Astrocyte (in vitro differentiated cells and primary cell): ENCODE measurements around the gene AQP5. TPM values are rescaled to one million over a fixed set of nuclear protein-coding genes. Genes with fewer than 3 reads are reported as not detected.

Experiments
- DNase-seq: peaks from one replicate; pipeline ENCODE4 v3.0.0-alpha.2; 2010; ENCODE audit warnings: low read depth
- FAIRE-seq: peaks from 2 replicates; lab custom pipeline; 2011; peaks lifted over from hg19 to GRCh38; lab: Jason Lieb, UNC
- H2AFZ ChIP-seq: 2 replicates; pipeline ENCODE4 v1.6.0; 2012; ENCODE audit warnings: low read depth, low read length, inconsistent platforms
- H3K27ac ChIP-seq: 2 replicates; pipeline ENCODE4 v1.5.1; 2011; ENCODE audit warnings: low read depth, low read length, inconsistent platforms
- H3K27me3 ChIP-seq: 2 replicates; pipeline ENCODE4 v1.6.0; 2011; ENCODE audit warnings: low read length, inconsistent platforms; ENCODE audit not compliant: insufficient read depth
- H3K36me3 ChIP-seq: 2 replicates; pipeline ENCODE4 v1.5.1; 2011; ENCODE audit warnings: low read length, inconsistent platforms; ENCODE audit not compliant: insufficient read depth
- H3K4me1 ChIP-seq: 2 replicates; pipeline ENCODE4 v1.5.1; 2011; ENCODE audit warnings: low read length, inconsistent platforms; ENCODE audit not compliant: insufficient read depth
- H3K4me2 ChIP-seq: 2 replicates; pipeline ENCODE4 v1.6.0; 2012; ENCODE audit warnings: low read length, inconsistent platforms
- H3K4me3 ChIP-seq: 2 replicates; pipeline ENCODE4 v1.5.1; 2011; ENCODE audit warnings: low read depth, mild to moderate bottlenecking, low read length, inconsistent platforms; ENCODE audit not compliant: insufficient read depth
- H3K79me2 ChIP-seq: 2 replicates; pipeline ENCODE4 v1.6.0; 2012; ENCODE audit warnings: mild to moderate bottlenecking, low read length, inconsistent platforms; ENCODE audit not compliant: insufficient read depth
- H3K9ac ChIP-seq: 2 replicates; pipeline ENCODE4 v1.6.0; 2012; ENCODE audit warnings: mild to moderate bottlenecking, low read length, inconsistent platforms
- H3K9me3 ChIP-seq: 2 replicates; pipeline ENCODE4 v1.5.1; 2012; ENCODE audit warnings: low read depth, mild to moderate bottlenecking, low read length, inconsistent platforms; ENCODE audit not compliant: insufficient read depth
- H4K20me1 ChIP-seq: 2 replicates; pipeline ENCODE4 v1.6.0; 2012; ENCODE audit warnings: low read length, inconsistent platforms; ENCODE audit not compliant: insufficient read depth
- H3K27ac Mint-ChIP-seq: one replicate; pipeline ENCODE4 v1.8.0; 2021; ENCODE audit warnings: mild to moderate bottlenecking, mixed read lengths; ENCODE audit not compliant: unreplicated experiment
- H3K27me3 Mint-ChIP-seq: one replicate; pipeline ENCODE4 v1.8.0; 2021; ENCODE audit warnings: low read depth, mixed read lengths; ENCODE audit not compliant: unreplicated experiment
- H3K36me3 Mint-ChIP-seq: one replicate; pipeline ENCODE4 v1.8.0; 2021; ENCODE audit warnings: low read depth, mixed read lengths; ENCODE audit not compliant: unreplicated experiment
- H3K4me1 Mint-ChIP-seq: one replicate; pipeline ENCODE4 v1.8.0; 2021; ENCODE audit warnings: low read depth, mixed read lengths; ENCODE audit not compliant: unreplicated experiment
- H3K4me3 Mint-ChIP-seq: one replicate; pipeline ENCODE4 v1.8.0; 2021; ENCODE audit warnings: mild to moderate bottlenecking, moderate library complexity, mixed read lengths; ENCODE audit not compliant: unreplicated experiment
- H3K9me3 Mint-ChIP-seq: one replicate; pipeline ENCODE4 v1.8.0; 2021; ENCODE audit warnings: mild to moderate bottlenecking, mixed read lengths; ENCODE audit not compliant: unreplicated experiment
- CTCF ChIP-seq: IDR thresholded peaks from 2 replicates; pipeline ENCODE4 v1.5.1; 2011; ENCODE audit warnings: low read depth, mild to moderate bottlenecking, inconsistent platforms, low read length, moderate library complexity; ENCODE audit not compliant: insufficient read depth
- EZH2 ChIP-seq: IDR thresholded peaks from 2 replicates; pipeline ENCODE4 v1.6.1; 2012; ENCODE audit warnings: mild to moderate bottlenecking, low read length, inconsistent platforms; ENCODE audit not compliant: insufficient read depth
- total RNA-seq: library from RNA; stranded (reverse); gene quantifications from 2 replicates; pipeline ENCODE4 v1.2.1, GENCODE V29; 2021

The AQP5 gene
- total RNA-seq, 1 donor from 2014 or later, result not detected

GRCh38 chr12:49953151-49953550 lies 8.5 kb upstream of the AQP5 start:
- no peak overlapping the region for H3K4me2 ChIP-seq
- no peaks in the 10 kb centered on the region for H3K4me1 ChIP-seq
- DNase-seq, result no peak
- H3K27ac ChIP-seq, result no peak overlapping the region
- no peaks in the 10 kb centered on the region for H3K79me2 ChIP-seq
- H3K36me3 ChIP-seq, result no peaks in the 10 kb centered on the region
- no peaks in the 10 kb centered on the region for H4K20me1 ChIP-seq
- no peaks in the 10 kb centered on the region for H3K9me3 ChIP-seq
- no peak overlapping the region for H3K4me3 Mint-ChIP-seq
- H3K4me1 Mint-ChIP-seq, result no peaks in the 10 kb centered on the region
- H3K27ac Mint-ChIP-seq, result no peak overlapping the region
- no peak overlapping the region for H2AFZ ChIP-seq
- no peak for FAIRE-seq
- H3K9me3 Mint-ChIP-seq, result no peaks in the 10 kb centered on the region
- peaks cover 64% of the 10 kb centered on the region for H3K27me3 Mint-ChIP-seq
- H3K27me3 ChIP-seq, result peaks cover 37% of the 10 kb centered on the region
- H3K4me3 ChIP-seq, result no peak overlapping the region
- H3K36me3 Mint-ChIP-seq, result peaks cover under 1% of the 10 kb centered on the region
- H3K9ac ChIP-seq, result no peak overlapping the region
- no peak for TF ChIP-seq CTCF
- TF ChIP-seq EZH2, result no peak

GRCh38 chr12:49953961-49954846 lies 7.5 kb upstream of the AQP5 start:
- Histone ChIP-seq H2AFZ (no peak overlapping the region), H3K4me3 (no peak overlapping the region), H4K20me1 (no peaks in the 10 kb centered on the region), H3K79me2 (no peaks in the 10 kb centered on the region), H3K27ac (no peak overlapping the region), H3K27me3 (peaks cover 37% of the 10 kb centered on the region), H3K4me2 (no peak overlapping the region), H3K9ac (no peak overlapping the region), H3K9me3 (no peaks in the 10 kb centered on the region), H3K4me1 (no peaks in the 10 kb centered on the region), H3K36me3 (no peaks in the 10 kb centered on the region)
- Mint-ChIP-seq H3K27me3 (peaks cover 67% of the 10 kb centered on the region), H3K4me3 (no peak overlapping the region), H3K9me3 (no peaks in the 10 kb centered on the region), H3K27ac (no peak overlapping the region), H3K4me1 (no peaks in the 10 kb centered on the region), H3K36me3 (peaks cover 4% of the 10 kb centered on the region)
- DNase-seq (no peak), FAIRE-seq (no peak)
- TF ChIP-seq CTCF, result no peak
- TF ChIP-seq EZH2, result no peak
